GM19438 (cell line): ENCODE measurements around the gene PAFAH1B2.
"Not testable (repeated sequence)": the region's sequence is repeated elsewhere in the genome, so short reads cannot be mapped to it uniquely, and the experiment has no call there.

Experiments
- ATAC-seq: cut with Tn5 transposase; IDR thresholded peaks from one replicate; pipeline ENCODE4 v1.9.1; 2021; ENCODE audit warnings: low read depth; ENCODE audit not compliant: unreplicated experiment

Gene PAFAH1B2

GRCh38 chr11:117127171-117127901 lies 16.8 kb upstream of the PAFAH1B2 start:
- no peak for ATAC-seq

GRCh38 chr11:117128289-117128688 lies 15.8 kb upstream of the PAFAH1B2 start:
- no peak for ATAC-seq

- not testable (repeated sequence) for ATAC-seq
Measured at GRCh38 chr11:117130396-117130795, 13.7 kb upstream of the PAFAH1B2 start.

- no peak for ATAC-seq
Measured at GRCh38 chr11:117130879-117131278, 13.2 kb upstream of the PAFAH1B2 start.

- no peak for ATAC-seq
Measured at GRCh38 chr11:117134431-117134830, 9.7 kb upstream of the PAFAH1B2 start.

GRCh38 chr11:117134979-117135378 lies 9.1 kb upstream of the PAFAH1B2 start:
- ATAC-seq: not testable (repeated sequence)

- ATAC-seq: not testable (repeated sequence)
Measured at GRCh38 chr11:117137223-117138086, 6.6 kb upstream of the PAFAH1B2 start.

- peak; percentile 18 for ATAC-seq
Measured at GRCh38 chr11:117143390-117143789, 697 bp upstream of the PAFAH1B2 start.

- ATAC-seq: peak; percentile 51
Measured at GRCh38 chr11:117144477-117145392, 648 bp downstream of the PAFAH1B2 start.

- no peak for ATAC-seq
Measured at GRCh38 chr11:117145393-117145761, 1.3 kb downstream of the PAFAH1B2 start.

- no peak for ATAC-seq
Measured at GRCh38 chr11:117146521-117146920, 2.4 kb downstream of the PAFAH1B2 start.

- no peak for ATAC-seq
Measured at GRCh38 chr11:117152066-117152465, 8.0 kb downstream of the PAFAH1B2 start.

- ATAC-seq: no peak
Measured at GRCh38 chr11:117154468-117154867, 10.4 kb downstream of the PAFAH1B2 start.

- no peak for ATAC-seq
Measured at GRCh38 chr11:117157507-117157906, 13.4 kb downstream of the PAFAH1B2 start.

GRCh38 chr11:117159892-117160291 lies 15.8 kb downstream of the PAFAH1B2 start:
- no peak for ATAC-seq

- ATAC-seq: no peak
Measured at GRCh38 chr11:117160826-117161225, 16.7 kb downstream of the PAFAH1B2 start.

GRCh38 chr11:117166491-117166890 lies 22.4 kb downstream of the PAFAH1B2 start:
- ATAC-seq: no peak

GRCh38 chr11:117169736-117170135 lies 25.6 kb downstream of the PAFAH1B2 start:
- ATAC-seq: no peak

GRCh38 chr11:117170210-117170609 lies 26.1 kb downstream of the PAFAH1B2 start:
- ATAC-seq: no peak

- no peak for ATAC-seq
Measured at GRCh38 chr11:117171007-117171403, 26.9 kb downstream of the PAFAH1B2 start.
